Dendritic cell treated with granulocyte-macrophage colony-stimulating factor and Interleukin-4, amounts not matched to agents 40 ng/mL and 50 ng/mL, for 4 days (primary cell): ENCODE measurements around the gene CASQ2.
"Not testable (repeated sequence)": the region's sequence is repeated elsewhere in the genome, so short reads cannot be mapped to it uniquely, and the experiment has no call there.

Experiments used
- H3K27ac Mint-ChIP-seq: one replicate; pipeline ENCODE4 v1.8.0; 2022; ENCODE audit warnings: mild to moderate bottlenecking, mixed read lengths
- H3K27me3 Mint-ChIP-seq: one replicate; pipeline ENCODE4 v1.8.0; 2022; ENCODE audit warnings: mild to moderate bottlenecking, mixed read lengths
- H3K36me3 Mint-ChIP-seq: one replicate; pipeline ENCODE4 v1.8.0; 2022; ENCODE audit warnings: low read depth, mixed read lengths
- H3K4me1 Mint-ChIP-seq: one replicate; pipeline ENCODE4 v1.8.0; 2022; ENCODE audit warnings: low read depth, mixed read lengths
- H3K4me3 Mint-ChIP-seq: one replicate; pipeline ENCODE4 v1.8.0; 2022; ENCODE audit warnings: mild to moderate bottlenecking, moderate library complexity, mixed read lengths
- H3K9me3 Mint-ChIP-seq: one replicate; pipeline ENCODE4 v1.8.0; 2022; ENCODE audit warnings: mixed read lengths
- intact Hi-C: fragments of 100-400 bp; cut with micrococcal nuclease; formaldehyde crosslinking; loops from one replicate; pipeline ENCODE4 v1.15.0; 2022

Gene CASQ2

DNA sequence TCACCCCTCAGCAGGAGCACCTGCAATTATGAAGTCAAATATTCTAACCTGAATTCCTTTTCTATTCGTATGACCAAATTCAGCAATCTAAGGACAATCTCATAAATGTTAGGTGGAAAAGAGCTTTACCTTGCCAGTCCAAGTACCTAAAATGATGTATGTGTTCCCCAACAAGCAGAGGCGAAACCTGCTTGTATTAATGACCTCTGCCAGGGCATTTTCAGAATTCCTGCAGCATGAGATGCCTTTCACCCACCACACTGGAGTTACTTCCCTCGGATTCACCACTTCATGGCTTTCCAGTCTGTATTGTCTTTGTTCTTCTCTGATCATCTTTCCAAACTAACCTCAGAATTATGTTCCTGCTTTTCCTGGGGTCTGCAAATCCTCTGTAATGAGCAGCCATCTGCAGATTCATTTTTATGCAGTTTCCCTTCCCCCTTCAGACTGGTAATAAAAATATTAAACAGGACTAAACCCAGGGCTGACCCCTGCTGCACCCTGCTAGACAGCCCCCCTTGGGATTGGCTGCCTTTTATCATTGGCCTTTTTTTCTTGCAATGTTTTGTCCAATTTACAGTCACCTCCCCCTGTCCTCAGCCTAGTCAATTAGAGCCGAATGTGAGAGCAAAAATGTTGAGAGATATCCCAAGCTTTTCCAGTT, 26.6 kb upstream of the CASQ2 start:
- H3K9me3 Mint-ChIP-seq, result no peaks in the 10 kb centered on the region
- no peak overlapping the region for H3K27ac Mint-ChIP-seq
- no peak overlapping the region for H3K4me3 Mint-ChIP-seq
- no peaks in the 10 kb centered on the region for H3K36me3 Mint-ChIP-seq
- intact Hi-C loops, result no loop called here
- peaks cover 12% of the 10 kb centered on the region for H3K27me3 Mint-ChIP-seq
- H3K4me1 Mint-ChIP-seq, result no peaks in the 10 kb centered on the region

DNA sequence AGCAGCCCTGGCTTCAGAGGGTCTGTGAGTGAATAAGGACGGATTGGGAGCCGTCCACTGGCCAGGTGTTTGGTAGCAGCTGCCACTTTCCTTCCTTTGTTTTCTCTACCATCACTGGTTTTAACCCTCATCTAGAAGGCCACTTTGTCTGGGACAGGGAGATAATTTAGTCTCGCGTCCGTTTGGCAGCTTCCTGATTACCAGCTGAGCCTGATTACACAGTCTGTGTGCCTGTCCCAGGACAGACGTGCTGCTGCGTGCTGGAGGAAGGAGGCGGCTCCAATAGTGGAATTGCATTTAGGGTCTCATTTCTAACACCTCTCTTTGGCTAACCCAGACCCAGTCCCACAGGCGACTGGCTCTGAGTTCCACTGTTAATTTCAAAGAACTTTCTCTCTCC, 24.6 kb upstream of the CASQ2 start:
- H3K27me3 Mint-ChIP-seq, result peaks cover 14% of the 10 kb centered on the region
- no peaks in the 10 kb centered on the region for H3K9me3 Mint-ChIP-seq
- H3K36me3 Mint-ChIP-seq, result no peaks in the 10 kb centered on the region
- no peaks in the 10 kb centered on the region for H3K4me1 Mint-ChIP-seq
- H3K27ac Mint-ChIP-seq, result no peak overlapping the region
- H3K4me3 Mint-ChIP-seq, result no peak overlapping the region
- intact Hi-C loops, result no loop called here

GRCh38 chr1:115791816-115792215, 23.3 kb upstream of the CASQ2 start:
- no peak overlapping the region for H3K4me3 Mint-ChIP-seq

GRCh38 chr1:115790846-115791245, 22.3 kb upstream of the CASQ2 start:
- Mint-ChIP-seq H3K4me1 (no peaks in the 10 kb centered on the region), H3K36me3 (no peaks in the 10 kb centered on the region), H3K9me3 (no peaks in the 10 kb centered on the region), H3K27ac (no peak overlapping the region), H3K27me3 (peaks cover 18% of the 10 kb centered on the region), H3K4me3 (no peak overlapping the region)
- intact Hi-C loops, result no loop called here

More at GRCh38 chr1:115791816-115792215, 23.3 kb upstream of the CASQ2 start:
- H3K27ac Mint-ChIP-seq, result no peak overlapping the region
- no peaks in the 10 kb centered on the region for H3K9me3 Mint-ChIP-seq
- intact Hi-C loops, result no loop called here
- no peaks in the 10 kb centered on the region for H3K4me1 Mint-ChIP-seq
- no peaks in the 10 kb centered on the region for H3K36me3 Mint-ChIP-seq
- peaks cover 16% of the 10 kb centered on the region for H3K27me3 Mint-ChIP-seq

DNA sequence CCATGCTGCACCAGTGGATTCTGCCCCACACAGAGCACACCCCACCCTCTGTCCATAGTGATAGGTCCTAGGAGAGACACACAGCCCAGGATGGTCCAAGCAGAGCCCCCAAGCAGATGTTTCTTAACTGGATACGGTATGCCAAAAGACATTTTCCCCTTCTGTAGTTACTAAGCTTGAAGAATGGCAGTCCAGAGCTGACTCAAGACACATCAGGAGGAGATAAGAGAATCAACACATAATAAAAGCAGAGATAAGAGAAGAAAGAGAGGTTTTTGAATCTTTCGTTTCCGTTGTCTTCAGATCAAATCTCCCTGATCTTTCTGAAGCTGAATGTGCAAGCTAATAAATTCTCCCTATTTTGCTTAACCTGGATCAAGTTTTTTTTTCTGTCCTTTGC, 21.8 kb upstream of the CASQ2 start:
- Mint-ChIP-seq H3K27ac (no peak overlapping the region), H3K36me3 (no peaks in the 10 kb centered on the region), H3K4me3 (no peak overlapping the region), H3K9me3 (no peaks in the 10 kb centered on the region), H3K4me1 (no peaks in the 10 kb centered on the region), H3K27me3 (peaks cover 18% of the 10 kb centered on the region)
- intact Hi-C loops, result no loop called here

DNA sequence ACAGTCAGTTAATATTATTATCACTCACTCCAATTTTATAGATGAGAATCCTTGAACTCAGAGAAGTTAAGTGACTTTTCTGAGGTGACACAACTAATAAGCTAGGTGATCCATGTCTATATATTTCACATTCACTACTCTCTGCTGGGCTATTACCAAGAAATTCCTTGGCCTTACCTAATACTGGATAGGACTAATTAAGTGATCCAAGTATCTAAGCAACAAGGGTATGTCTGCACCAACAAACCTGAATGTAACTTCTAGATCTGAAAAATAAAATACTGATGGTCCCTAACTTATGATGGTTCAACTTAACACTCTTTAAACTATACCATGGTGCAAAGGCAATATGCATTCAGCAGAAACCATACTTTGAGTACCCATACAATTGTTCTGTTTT, 14.8 kb upstream of the CASQ2 start:
- Mint-ChIP-seq H3K9me3 (no peaks in the 10 kb centered on the region), H3K27ac (no peak overlapping the region), H3K36me3 (no peaks in the 10 kb centered on the region), H3K27me3 (peaks cover 11% of the 10 kb centered on the region), H3K4me3 (no peak overlapping the region), H3K4me1 (no peaks in the 10 kb centered on the region)
- intact Hi-C loops, result no loop called here

GRCh38 chr1:115782571-115783281, 14.2 kb upstream of the CASQ2 start:
- Mint-ChIP-seq H3K36me3 (no peaks in the 10 kb centered on the region), H3K27ac (no peak overlapping the region), H3K27me3 (peaks cover 11% of the 10 kb centered on the region), H3K9me3 (no peaks in the 10 kb centered on the region), H3K4me3 (no peak overlapping the region), H3K4me1 (no peaks in the 10 kb centered on the region)
- intact Hi-C loops, result no loop called here

DNA sequence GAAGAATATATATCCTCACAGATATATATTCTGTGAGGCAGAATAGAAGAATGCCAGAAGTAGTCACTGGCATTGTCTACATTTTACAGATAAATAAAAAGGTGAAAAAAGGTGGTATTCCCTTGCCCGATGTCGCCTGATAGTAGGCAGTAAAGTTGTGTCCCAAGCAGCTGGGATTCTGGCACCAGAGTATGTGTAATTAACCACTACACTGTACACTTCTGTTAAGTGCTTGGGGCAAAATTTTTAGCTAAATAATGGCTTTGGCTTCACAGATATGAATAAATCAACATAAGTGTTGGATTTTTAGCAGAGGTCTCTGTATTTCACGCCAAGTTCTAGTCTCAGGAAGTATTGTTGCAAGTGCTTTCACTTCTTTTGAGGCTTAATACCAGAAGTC, 13.3 kb upstream of the CASQ2 start:
- Mint-ChIP-seq H3K27me3 (peaks cover 13% of the 10 kb centered on the region), H3K4me3 (no peak overlapping the region), H3K9me3 (no peaks in the 10 kb centered on the region), H3K4me1 (no peaks in the 10 kb centered on the region), H3K27ac (no peak overlapping the region), H3K36me3 (no peaks in the 10 kb centered on the region)
- intact Hi-C loops, result no loop called here

DNA sequence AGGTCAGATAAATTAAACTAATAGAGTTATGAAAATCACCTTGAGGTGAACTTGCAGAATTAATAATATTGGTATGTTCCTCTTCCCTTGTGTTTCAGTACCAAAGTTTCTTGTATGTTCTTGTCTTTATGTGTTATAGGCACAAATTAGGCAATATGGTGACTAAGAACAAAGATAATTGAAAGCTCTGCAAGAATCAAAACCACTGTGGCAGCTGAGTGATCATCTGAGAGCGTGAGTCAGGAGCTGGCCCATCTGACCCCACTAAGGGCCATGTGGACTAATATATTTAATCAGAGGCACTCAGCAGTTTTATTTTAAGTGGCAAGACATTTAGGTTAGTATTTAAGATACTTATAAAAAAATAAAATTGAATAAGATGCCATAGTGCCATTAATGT, 12.8 kb upstream of the CASQ2 start:
- Mint-ChIP-seq H3K9me3 (no peaks in the 10 kb centered on the region), H3K4me1 (no peaks in the 10 kb centered on the region), H3K4me3 (no peak overlapping the region), H3K36me3 (no peaks in the 10 kb centered on the region), H3K27me3 (peaks cover 13% of the 10 kb centered on the region), H3K27ac (no peak overlapping the region)
- intact Hi-C loops, result no loop called here

DNA sequence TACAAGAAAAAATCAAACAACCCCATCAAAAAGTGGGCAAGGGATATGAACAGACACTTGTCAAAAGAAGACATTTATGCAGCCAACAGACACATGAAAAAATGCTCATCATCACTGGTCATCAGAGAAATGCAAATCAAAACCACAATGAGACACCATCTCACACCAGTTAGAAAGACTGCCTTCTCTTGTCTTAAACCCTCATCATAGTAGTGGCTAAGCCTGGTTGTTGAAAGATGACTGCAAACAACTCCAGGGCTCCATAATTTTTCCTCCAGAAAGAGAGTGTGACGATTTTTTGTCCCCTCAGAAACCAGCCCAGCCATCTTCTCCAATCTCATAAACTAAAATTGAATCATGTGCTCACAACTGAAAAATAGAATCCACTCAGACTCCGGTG, 12.1 kb upstream of the CASQ2 start:
- H3K4me1 Mint-ChIP-seq, H3K27ac Mint-ChIP-seq, H3K36me3 Mint-ChIP-seq, intact Hi-C loops, H3K9me3 Mint-ChIP-seq, H3K4me3 Mint-ChIP-seq: not testable (repeated sequence)
- H3K27me3 Mint-ChIP-seq, result peaks cover 14% of the 10 kb centered on the region

GRCh38 chr1:115779075-115779474, 10.6 kb upstream of the CASQ2 start:
- H3K9me3 Mint-ChIP-seq, H3K4me3 Mint-ChIP-seq, H3K27ac Mint-ChIP-seq, intact Hi-C loops, H3K4me1 Mint-ChIP-seq, H3K36me3 Mint-ChIP-seq: not testable (repeated sequence)
- H3K27me3 Mint-ChIP-seq, result peaks cover 14% of the 10 kb centered on the region

GRCh38 chr1:115771847-115772457, 3.4 kb upstream of the CASQ2 start:
- H3K27ac Mint-ChIP-seq, result no peak overlapping the region
- intact Hi-C loops, result loop anchor here (1.0 to 2.0 kb wide), 2 partner anchors 55 to 163 kb away; no protein-coding TSS in a partner anchor
- H3K36me3 Mint-ChIP-seq, result no peaks in the 10 kb centered on the region
- no peaks in the 10 kb centered on the region for H3K4me1 Mint-ChIP-seq
- H3K9me3 Mint-ChIP-seq, result no peaks in the 10 kb centered on the region
- H3K27me3 Mint-ChIP-seq, result peaks cover 9% of the 10 kb centered on the region
- H3K4me3 Mint-ChIP-seq, result no peak overlapping the region

- Mint-ChIP-seq H3K4me3 (no peak overlapping the region), H3K9me3 (no peaks in the 10 kb centered on the region), H3K4me1 (no peaks in the 10 kb centered on the region), H3K36me3 (no peaks in the 10 kb centered on the region), H3K27me3 (peaks cover 6% of the 10 kb centered on the region), H3K27ac (no peak overlapping the region)
- intact Hi-C loops, result no loop called here
Observed at GRCh38 chr1:115771094-115771846, 2.8 kb upstream of the CASQ2 start.

- Mint-ChIP-seq H3K4me3 (no peak overlapping the region), H3K36me3 (no peaks in the 10 kb centered on the region), H3K27ac (no peak overlapping the region), H3K27me3 (no peaks in the 10 kb centered on the region), H3K4me1 (peaks cover 10% of the 10 kb centered on the region), H3K9me3 (no peaks in the 10 kb centered on the region)
- intact Hi-C loops, result loop anchor here (10.0 kb wide), 1 partner anchor 623 kb away; no protein-coding TSS in a partner anchor
Observed at GRCh38 chr1:115767403-115767802, 1.1 kb downstream of the CASQ2 start.
